HL-60 (cell line): ENCODE measurements around the gene C15orf62.

Source experiments
- DNase-seq, 2 experiments: peaks; one replicate each; pipeline ENCODE4 v3.0.0-alpha.2; 2010 to 2020; ENCODE audit warnings: low read depth in 1 of 2, low spot score in 1 of 2
- H3K27ac ChIP-seq: fragments of 250-450 bp; sonication (Bioruptor Pico); replicated peaks from 2 replicates; pipeline ENCODE4 v1.5.1; 2020; ENCODE audit warnings: mild to moderate bottlenecking, moderate library complexity
- H3K27me3 ChIP-seq: fragments of 250-450 bp; sonication (Bioruptor Pico); 2 replicates; pipeline ENCODE4 v1.5.1; 2021; ENCODE audit warnings: mild to moderate bottlenecking, moderate library complexity; ENCODE audit not compliant: insufficient read depth, poor library complexity, severe bottlenecking
- H3K4me3 ChIP-seq: replicated peaks from 2 replicates; pipeline ENCODE4 v1.5.1; 2011; ENCODE audit warnings: mild to moderate bottlenecking, control low read depth, low read length; ENCODE audit not compliant: insufficient read depth
- GABPA ChIP-seq: IDR thresholded peaks from 2 replicates; pipeline ENCODE4 v1.6.1; 2012; ENCODE audit warnings: low read depth
- POLR2AphosphoS5 ChIP-seq: IDR thresholded peaks from 2 replicates; pipeline ENCODE4 v1.6.1; 2012; ENCODE audit warnings: low read depth
- SPI1 ChIP-seq: IDR thresholded peaks from 2 replicates; pipeline ENCODE4 v1.6.1; 2012; ENCODE audit warnings: low read depth, mild to moderate bottlenecking, borderline replicate concordance
- TF ChIP-seq, protein P1 (sequence below): IDR thresholded peaks from 2 replicates; pipeline ENCODE4 v1.6.1; 2012; ENCODE audit warnings: low read depth; ENCODE audit not compliant: insufficient replicate concordance
- TF ChIP-seq, protein P2 (sequence below): IDR thresholded peaks from one replicate; pipeline ENCODE4 v1.5.1; 2011; ENCODE audit warnings: low read length, control low read depth, inconsistent platforms; ENCODE audit not compliant: insufficient read depth

C15orf62 gene

GRCh38 chr15:40722934-40723333, 46.8 kb upstream of the C15orf62 start:
- TF ChIP-seq SPI1 (no peak), POLR2AphosphoS5 (no peak)
- TF ChIP-seq, protein P1, sequence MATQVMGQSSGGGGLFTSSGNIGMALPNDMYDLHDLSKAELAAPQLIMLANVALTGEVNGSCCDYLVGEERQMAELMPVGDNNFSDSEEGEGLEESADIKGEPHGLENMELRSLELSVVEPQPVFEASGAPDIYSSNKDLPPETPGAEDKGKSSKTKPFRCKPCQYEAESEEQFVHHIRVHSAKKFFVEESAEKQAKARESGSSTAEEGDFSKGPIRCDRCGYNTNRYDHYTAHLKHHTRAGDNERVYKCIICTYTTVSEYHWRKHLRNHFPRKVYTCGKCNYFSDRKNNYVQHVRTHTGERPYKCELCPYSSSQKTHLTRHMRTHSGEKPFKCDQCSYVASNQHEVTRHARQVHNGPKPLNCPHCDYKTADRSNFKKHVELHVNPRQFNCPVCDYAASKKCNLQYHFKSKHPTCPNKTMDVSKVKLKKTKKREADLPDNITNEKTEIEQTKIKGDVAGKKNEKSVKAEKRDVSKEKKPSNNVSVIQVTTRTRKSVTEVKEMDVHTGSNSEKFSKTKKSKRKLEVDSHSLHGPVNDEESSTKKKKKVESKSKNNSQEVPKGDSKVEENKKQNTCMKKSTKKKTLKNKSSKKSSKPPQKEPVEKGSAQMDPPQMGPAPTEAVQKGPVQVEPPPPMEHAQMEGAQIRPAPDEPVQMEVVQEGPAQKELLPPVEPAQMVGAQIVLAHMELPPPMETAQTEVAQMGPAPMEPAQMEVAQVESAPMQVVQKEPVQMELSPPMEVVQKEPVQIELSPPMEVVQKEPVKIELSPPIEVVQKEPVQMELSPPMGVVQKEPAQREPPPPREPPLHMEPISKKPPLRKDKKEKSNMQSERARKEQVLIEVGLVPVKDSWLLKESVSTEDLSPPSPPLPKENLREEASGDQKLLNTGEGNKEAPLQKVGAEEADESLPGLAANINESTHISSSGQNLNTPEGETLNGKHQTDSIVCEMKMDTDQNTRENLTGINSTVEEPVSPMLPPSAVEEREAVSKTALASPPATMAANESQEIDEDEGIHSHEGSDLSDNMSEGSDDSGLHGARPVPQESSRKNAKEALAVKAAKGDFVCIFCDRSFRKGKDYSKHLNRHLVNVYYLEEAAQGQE = no peak
- DNase-seq = no peak
- Histone ChIP-seq H3K4me3 (no peak overlapping the region), H3K27ac (no peak overlapping the region), H3K27me3 (no peaks in the 10 kb centered on the region)

DNA sequence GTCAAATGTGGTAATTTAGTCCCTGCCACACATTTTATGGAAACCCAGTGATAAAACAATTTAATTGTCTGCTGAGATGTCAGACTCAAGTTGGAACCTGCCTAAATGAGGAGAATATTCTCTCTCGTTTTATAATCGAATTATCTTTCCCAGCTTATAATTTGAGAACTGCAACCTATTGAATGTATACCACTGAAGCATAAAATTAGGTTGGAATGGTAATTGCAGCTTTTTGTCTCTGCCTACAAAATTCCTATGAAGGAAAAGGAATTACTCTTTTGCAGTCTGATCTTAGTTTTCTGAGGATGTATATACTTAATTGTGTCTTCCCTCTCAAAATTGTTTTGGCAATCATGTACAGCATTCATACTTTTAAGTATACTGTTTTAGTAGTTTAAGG, 45.9 kb upstream of the C15orf62 start:
- Histone ChIP-seq H3K4me3 (no peak overlapping the region), H3K27me3 (no peaks in the 10 kb centered on the region), H3K27ac (no peak overlapping the region)
- no peak for DNase-seq
- TF ChIP-seq POLR2AphosphoS5 = no peak
- TF ChIP-seq GABPA = no peak
- TF ChIP-seq, protein P1 = no peak
- TF ChIP-seq SPI1 = no peak
- TF ChIP-seq, protein P2, sequence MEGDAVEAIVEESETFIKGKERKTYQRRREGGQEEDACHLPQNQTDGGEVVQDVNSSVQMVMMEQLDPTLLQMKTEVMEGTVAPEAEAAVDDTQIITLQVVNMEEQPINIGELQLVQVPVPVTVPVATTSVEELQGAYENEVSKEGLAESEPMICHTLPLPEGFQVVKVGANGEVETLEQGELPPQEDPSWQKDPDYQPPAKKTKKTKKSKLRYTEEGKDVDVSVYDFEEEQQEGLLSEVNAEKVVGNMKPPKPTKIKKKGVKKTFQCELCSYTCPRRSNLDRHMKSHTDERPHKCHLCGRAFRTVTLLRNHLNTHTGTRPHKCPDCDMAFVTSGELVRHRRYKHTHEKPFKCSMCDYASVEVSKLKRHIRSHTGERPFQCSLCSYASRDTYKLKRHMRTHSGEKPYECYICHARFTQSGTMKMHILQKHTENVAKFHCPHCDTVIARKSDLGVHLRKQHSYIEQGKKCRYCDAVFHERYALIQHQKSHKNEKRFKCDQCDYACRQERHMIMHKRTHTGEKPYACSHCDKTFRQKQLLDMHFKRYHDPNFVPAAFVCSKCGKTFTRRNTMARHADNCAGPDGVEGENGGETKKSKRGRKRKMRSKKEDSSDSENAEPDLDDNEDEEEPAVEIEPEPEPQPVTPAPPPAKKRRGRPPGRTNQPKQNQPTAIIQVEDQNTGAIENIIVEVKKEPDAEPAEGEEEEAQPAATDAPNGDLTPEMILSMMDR = no peak

DNA sequence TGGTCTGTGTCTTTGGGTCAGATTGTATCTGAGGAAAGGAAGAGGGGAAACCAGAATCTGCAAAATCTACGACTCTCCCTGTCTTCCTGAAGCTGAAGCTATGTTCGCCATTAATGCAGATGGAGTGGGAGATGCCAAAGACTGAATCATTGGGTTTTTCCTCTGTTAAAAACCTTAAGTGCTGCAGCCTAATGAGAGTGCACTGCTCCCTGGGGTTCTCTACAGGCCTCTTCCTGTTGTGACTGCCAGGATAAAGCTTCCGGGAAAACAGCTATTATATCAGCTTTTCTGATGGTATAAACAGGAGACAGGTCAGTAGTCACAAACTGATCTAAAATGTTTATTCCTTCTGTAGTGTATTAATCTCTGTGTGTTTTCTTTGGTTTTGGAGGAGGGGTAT, 38.7 kb upstream of the C15orf62 start:
- Histone ChIP-seq H3K27ac (no peak overlapping the region), H3K27me3 (no peaks in the 10 kb centered on the region), H3K4me3 (no peak overlapping the region)
- TF ChIP-seq SPI1 = no peak
- no peak for TF ChIP-seq GABPA
- TF ChIP-seq, protein P2 = no peak
- no peak for TF ChIP-seq POLR2AphosphoS5
- TF ChIP-seq, protein P1 = no peak
- DNase-seq = no peak

DNA sequence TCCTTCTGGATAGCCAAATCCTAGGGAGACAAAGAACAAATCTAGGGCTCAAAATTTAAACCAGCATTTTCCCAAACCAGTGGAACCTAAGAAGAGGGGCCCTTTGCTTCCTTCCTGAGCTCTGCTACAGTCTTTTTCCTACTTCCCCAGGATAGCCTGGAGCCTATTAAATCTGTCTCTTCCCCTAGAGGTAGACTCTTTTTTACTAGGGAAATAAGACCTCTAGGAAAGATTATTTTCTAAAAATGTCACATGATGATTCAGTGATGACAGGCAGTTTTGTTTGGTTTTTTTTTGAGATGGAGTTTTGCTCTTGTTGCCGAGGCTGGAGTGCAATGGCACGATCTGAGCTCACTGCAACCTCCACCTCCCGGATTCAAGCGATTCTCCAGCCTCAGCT, 33.2 kb upstream of the C15orf62 start:
- H3K4me3 ChIP-seq = no peak overlapping the region
- no peaks in the 10 kb centered on the region for H3K27me3 ChIP-seq
- DNase-seq = no peak
- TF ChIP-seq, protein P1 = no peak
- TF ChIP-seq, protein P2 = no peak
- no peak for TF ChIP-seq POLR2AphosphoS5
- TF ChIP-seq GABPA = no peak
- no peak for TF ChIP-seq SPI1
- H3K27ac ChIP-seq = no peak overlapping the region
